Cortex of kidney (tissue), 1 donor: ENCODE data around the gene RXRG.

Experiments used
- DNase-seq: peaks from one replicate; lab custom pipeline; 2025; lab: John Stamatoyannopoulos, UW

RXRG gene

GRCh38 chr1:165408518-165408917, 36.4 kb downstream of the RXRG start:
- DNase-seq, result no peak

- no peak for DNase-seq
These were observed 37.5 kb downstream of the RXRG start for GRCh38 chr1:165407398-165407797.

- DNase-seq, result no peak
These were observed 41.0 kb downstream of the RXRG start for GRCh38 chr1:165403835-165404482.

GRCh38 chr1:165402517-165403111, 42.3 kb downstream of the RXRG start:
- no peak for DNase-seq

- no peak for DNase-seq
These were observed 47.0 kb downstream of the RXRG start for GRCh38 chr1:165397944-165398343.

- DNase-seq, result no peak
These were observed 49.0 kb downstream of the RXRG start for GRCh38 chr1:165395901-165396300.

- no peak for DNase-seq
These were observed 49.4 kb downstream of the RXRG start for GRCh38 chr1:165395478-165395877.

GRCh38 chr1:165392634-165393571, 52.0 kb downstream of the RXRG start:
- no peak for DNase-seq

- no peak for DNase-seq
These were observed 55.3 kb downstream of the RXRG start for GRCh38 chr1:165389609-165390008.

GRCh38 chr1:165387961-165388360, 57.0 kb downstream of the RXRG start:
- DNase-seq, result no peak

GRCh38 chr1:165387505-165387904, 57.4 kb downstream of the RXRG start:
- DNase-seq, result no peak

- no peak for DNase-seq
These were observed 61.1 kb downstream of the RXRG start for GRCh38 chr1:165383599-165384405.

GRCh38 chr1:165383067-165383466, 61.9 kb downstream of the RXRG start:
- no peak for DNase-seq

GRCh38 chr1:165381745-165382505, 63.0 kb downstream of the RXRG start:
- no peak for DNase-seq

- DNase-seq, result no peak
These were observed 68.1 kb downstream of the RXRG start for GRCh38 chr1:165376811-165377311.

- no peak for DNase-seq
These were observed 68.7 kb downstream of the RXRG start for GRCh38 chr1:165376041-165376810.

GRCh38 chr1:165375623-165376022, 69.3 kb downstream of the RXRG start:
- no peak for DNase-seq

- no peak for DNase-seq
These were observed 73.2 kb downstream of the RXRG start for GRCh38 chr1:165371588-165372225.

- no peak for DNase-seq
These were observed 75.6 kb downstream of the RXRG start for GRCh38 chr1:165369255-165369848.
